ENCODE data around the gene PRELP.

GRCh38 chr1:203442821-203443220 is 32.8 kb upstream of the PRELP start:
- TF ChIP-seq CTCF (conservative IDR thresholded peaks at IDR 0.05 in 1 of 2, IDR thresholded peaks at IDR 0.05 in 1 of 2; ENCODE audit: extremely low read depth in 1 of 2, insufficient read depth in 1 of 2, low read depth in 1 of 2, low read length in 2 of 2), result no peak
- TF ChIP-seq EZH2 (IDR thresholded peaks at IDR 0.05; ENCODE audit: borderline replicate concordance, low read length), result no peak
